ENCODE results near the gene PALLD.

PALLD gene

DNA sequence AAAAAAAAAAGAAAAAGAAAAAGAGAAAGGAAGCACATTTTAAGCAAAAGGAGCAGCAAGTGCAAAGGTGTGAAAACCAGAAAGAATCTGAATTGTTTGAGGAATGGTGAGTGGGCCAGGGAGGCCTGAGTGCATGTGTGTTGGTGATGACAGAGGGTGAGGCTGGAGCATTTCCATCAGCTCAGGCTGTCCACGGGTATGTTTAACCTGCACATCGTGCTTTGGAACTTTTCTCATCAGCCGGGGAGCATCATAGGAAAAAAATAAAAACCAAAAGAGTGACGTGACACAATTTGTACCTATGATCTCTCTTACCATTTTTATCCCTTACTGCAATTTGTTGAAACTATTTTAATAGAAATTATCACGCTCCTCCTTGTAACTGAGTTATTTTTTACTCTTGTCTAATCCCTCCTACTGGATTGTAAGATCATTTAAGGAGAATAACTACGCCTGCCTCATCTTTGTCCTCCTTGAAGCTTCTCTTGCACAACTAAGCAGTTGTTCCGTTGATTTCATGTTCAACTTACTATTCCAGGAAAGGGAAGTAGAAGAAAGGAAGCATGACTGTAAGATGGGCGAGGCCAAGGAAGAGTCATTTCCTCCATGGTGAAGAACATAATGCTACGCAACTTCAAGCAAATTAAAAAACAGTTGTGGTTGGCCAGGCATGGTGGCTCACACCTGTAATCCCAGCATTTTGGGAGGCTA lies 7.0 kb downstream of the PALLD start:
- Histone ChIP-seq H3K9me3 (ENCODE audit: low read length) (no peaks in the 10 kb centered on the region), H4K20me1 (ENCODE audit: insufficient read depth, low read length) (no peaks in the 10 kb centered on the region), H3K27ac (ENCODE audit: low read depth, low read length, poor library complexity, severe bottlenecking) (no peak overlapping the region), H3K27me3 (ENCODE audit: insufficient read depth, low read length) (no peaks in the 10 kb centered on the region), H3K4me3 (ENCODE audit: low read depth, low read length, poor library complexity, severe bottlenecking) (no peak overlapping the region), H3K4me2 (ENCODE audit: low read length) (no peak overlapping the region), H3K9me2 (ENCODE audit: low read depth, low read length) (no peaks in the 10 kb centered on the region), H3F3A (ENCODE audit: insufficient read depth, low read length) (no peaks in the 10 kb centered on the region), H3K9ac (ENCODE audit: low read length) (no peak overlapping the region), H3K79me2 (ENCODE audit: insufficient read depth, low read length) (no peaks in the 10 kb centered on the region), H2AFZ (ENCODE audit: low read length) (no peak overlapping the region), H3K36me3 (ENCODE audit: insufficient read depth, low read length) (no peaks in the 10 kb centered on the region), H3K4me1 (ENCODE audit: insufficient read depth, low read length, severe bottlenecking) (no peaks in the 10 kb centered on the region)
- TF ChIP-seq, protein P1, sequence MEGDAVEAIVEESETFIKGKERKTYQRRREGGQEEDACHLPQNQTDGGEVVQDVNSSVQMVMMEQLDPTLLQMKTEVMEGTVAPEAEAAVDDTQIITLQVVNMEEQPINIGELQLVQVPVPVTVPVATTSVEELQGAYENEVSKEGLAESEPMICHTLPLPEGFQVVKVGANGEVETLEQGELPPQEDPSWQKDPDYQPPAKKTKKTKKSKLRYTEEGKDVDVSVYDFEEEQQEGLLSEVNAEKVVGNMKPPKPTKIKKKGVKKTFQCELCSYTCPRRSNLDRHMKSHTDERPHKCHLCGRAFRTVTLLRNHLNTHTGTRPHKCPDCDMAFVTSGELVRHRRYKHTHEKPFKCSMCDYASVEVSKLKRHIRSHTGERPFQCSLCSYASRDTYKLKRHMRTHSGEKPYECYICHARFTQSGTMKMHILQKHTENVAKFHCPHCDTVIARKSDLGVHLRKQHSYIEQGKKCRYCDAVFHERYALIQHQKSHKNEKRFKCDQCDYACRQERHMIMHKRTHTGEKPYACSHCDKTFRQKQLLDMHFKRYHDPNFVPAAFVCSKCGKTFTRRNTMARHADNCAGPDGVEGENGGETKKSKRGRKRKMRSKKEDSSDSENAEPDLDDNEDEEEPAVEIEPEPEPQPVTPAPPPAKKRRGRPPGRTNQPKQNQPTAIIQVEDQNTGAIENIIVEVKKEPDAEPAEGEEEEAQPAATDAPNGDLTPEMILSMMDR (IDR thresholded peaks at IDR 0.05; ENCODE audit: low read length) = no peak
- no peak for TF ChIP-seq EZH2 (IDR thresholded peaks at IDR 0.05; ENCODE audit: borderline replicate concordance, low read length)

DNA sequence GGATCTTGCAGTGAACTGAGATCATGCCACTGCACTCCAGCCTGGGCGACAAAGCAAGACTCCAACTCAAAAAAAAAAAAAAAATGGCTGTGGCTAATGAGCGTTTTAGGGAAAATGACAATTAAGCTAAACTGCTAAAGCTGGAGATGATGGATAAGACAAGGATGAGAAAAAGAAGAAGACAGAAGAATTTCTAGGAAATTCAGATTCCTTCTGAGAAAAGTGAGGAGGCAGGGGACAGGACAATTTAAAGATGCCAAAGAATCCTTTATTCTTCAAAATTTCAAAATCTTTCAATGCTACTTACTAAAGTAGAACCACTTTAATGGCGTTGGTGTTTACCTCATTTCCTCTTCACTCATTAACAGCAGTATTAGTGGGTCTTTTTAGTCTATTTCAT lies 7.7 kb downstream of the PALLD start:
- TF ChIP-seq EZH2 (IDR thresholded peaks at IDR 0.05; ENCODE audit: borderline replicate concordance, low read length) = no peak
- TF ChIP-seq, protein P1 (IDR thresholded peaks at IDR 0.05; ENCODE audit: low read length) = no peak
- H4K20me1 ChIP-seq (ENCODE audit: insufficient read depth, low read length) = no peaks in the 10 kb centered on the region
- no peak overlapping the region for H3K9ac ChIP-seq (ENCODE audit: low read length)
- H3K79me2 ChIP-seq (ENCODE audit: insufficient read depth, low read length) = no peaks in the 10 kb centered on the region
- H3K36me3 ChIP-seq (ENCODE audit: insufficient read depth, low read length) = no peaks in the 10 kb centered on the region
- H3K27me3 ChIP-seq (ENCODE audit: insufficient read depth, low read length) = no peaks in the 10 kb centered on the region
- no peak overlapping the region for H2AFZ ChIP-seq (ENCODE audit: low read length)
- no peaks in the 10 kb centered on the region for H3K9me2 ChIP-seq (ENCODE audit: low read depth, low read length)
- no peak overlapping the region for H3K4me3 ChIP-seq (ENCODE audit: low read depth, low read length, poor library complexity, severe bottlenecking)
- H3F3A ChIP-seq (ENCODE audit: insufficient read depth, low read length) = no peaks in the 10 kb centered on the region
- H3K27ac ChIP-seq (ENCODE audit: low read depth, low read length, poor library complexity, severe bottlenecking) = no peak overlapping the region
- H3K4me1 ChIP-seq (ENCODE audit: insufficient read depth, low read length, severe bottlenecking) = no peaks in the 10 kb centered on the region
- H3K9me3 ChIP-seq (ENCODE audit: low read length) = no peaks in the 10 kb centered on the region
- H3K4me2 ChIP-seq (ENCODE audit: low read length) = no peak overlapping the region

DNA sequence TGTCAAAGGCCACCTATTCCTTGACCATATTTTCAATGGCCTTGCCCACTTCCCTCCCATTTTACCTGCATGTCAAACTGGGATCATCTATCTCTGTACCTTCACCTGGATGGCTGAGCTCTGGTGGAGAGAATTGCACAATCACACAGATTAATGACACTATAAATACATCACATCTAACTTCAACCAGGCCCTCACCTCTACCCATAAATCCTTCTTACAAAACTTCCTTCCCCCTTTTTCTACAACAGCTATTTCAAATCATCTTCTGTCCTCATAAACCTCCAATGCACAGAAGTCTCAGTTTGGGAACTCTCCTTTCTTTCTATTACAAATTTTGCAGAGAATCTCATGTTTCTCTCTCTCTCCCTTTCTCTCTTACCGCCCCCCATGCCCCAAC lies 9.2 kb downstream of the PALLD start:
- no peaks in the 10 kb centered on the region for H4K20me1 ChIP-seq (ENCODE audit: insufficient read depth, low read length)
- H3K9ac ChIP-seq (ENCODE audit: low read length) = no peak overlapping the region
- no peaks in the 10 kb centered on the region for H3K79me2 ChIP-seq (ENCODE audit: insufficient read depth, low read length)
- H3K9me2 ChIP-seq (ENCODE audit: low read depth, low read length) = no peaks in the 10 kb centered on the region
- no peaks in the 10 kb centered on the region for H3K9me3 ChIP-seq (ENCODE audit: low read length)
- H3F3A ChIP-seq (ENCODE audit: insufficient read depth, low read length) = no peaks in the 10 kb centered on the region
- H2AFZ ChIP-seq (ENCODE audit: low read length) = no peak overlapping the region
- no peak overlapping the region for H3K27ac ChIP-seq (ENCODE audit: low read depth, low read length, poor library complexity, severe bottlenecking)
- no peak overlapping the region for H3K4me3 ChIP-seq (ENCODE audit: low read depth, low read length, poor library complexity, severe bottlenecking)
- no peaks in the 10 kb centered on the region for H3K4me1 ChIP-seq (ENCODE audit: insufficient read depth, low read length, severe bottlenecking)
- no peak for TF ChIP-seq EZH2 (IDR thresholded peaks at IDR 0.05; ENCODE audit: borderline replicate concordance, low read length)
- H3K4me2 ChIP-seq (ENCODE audit: low read length) = no peak overlapping the region
- no peaks in the 10 kb centered on the region for H3K27me3 ChIP-seq (ENCODE audit: insufficient read depth, low read length)
- no peaks in the 10 kb centered on the region for H3K36me3 ChIP-seq (ENCODE audit: insufficient read depth, low read length)
